ENCODE data around the gene NGDN. TPM values are rescaled to one million over a fixed set of nuclear protein-coding genes. Genes with fewer than 3 reads are reported as not detected.

The NGDN gene
- total RNA-seq, 1 donor from 2014 or later, result 23.2 TPM

GRCh38 chr14:23442721-23443356 lies 26.7 kb upstream of the NGDN start:
- Mint-ChIP-seq H3K27ac (ENCODE audit: unreplicated experiment) (no peak overlapping the region), H3K4me1 (ENCODE audit: low read depth) (no peaks in the 10 kb centered on the region), H3K9me3 (ENCODE audit: low read depth) (no peaks in the 10 kb centered on the region), H3K36me3 (ENCODE audit: low read depth) (no peaks in the 10 kb centered on the region), H3K4me3 (ENCODE audit: unreplicated experiment) (no peak overlapping the region), H3K27me3 (ENCODE audit: low read depth) (peaks cover 28% of the 10 kb centered on the region)
- no peak for TF ChIP-seq CTCF (IDR thresholded peaks at IDR 0.05)
- peak; percentile 55 for DNase-seq (ENCODE audit: low spot score)

- no peak overlapping the region for H3K27ac Mint-ChIP-seq (ENCODE audit: unreplicated experiment)
- H3K9me3 Mint-ChIP-seq (ENCODE audit: low read depth), result no peaks in the 10 kb centered on the region
- no peaks in the 10 kb centered on the region for H3K36me3 Mint-ChIP-seq (ENCODE audit: low read depth)
- H3K4me1 Mint-ChIP-seq (ENCODE audit: low read depth), result no peaks in the 10 kb centered on the region
- DNase-seq (ENCODE audit: low spot score), result no peak
- TF ChIP-seq CTCF (IDR thresholded peaks at IDR 0.05), result no peak
- no peak overlapping the region for H3K4me3 Mint-ChIP-seq (ENCODE audit: unreplicated experiment)
- peaks cover 29% of the 10 kb centered on the region for H3K27me3 Mint-ChIP-seq (ENCODE audit: low read depth)
Measured at GRCh38 chr14:23443411-23443812, 26.1 kb upstream of the NGDN start.

GRCh38 chr14:23443881-23444280 lies 25.6 kb upstream of the NGDN start:
- Mint-ChIP-seq H3K9me3 (ENCODE audit: low read depth) (no peaks in the 10 kb centered on the region), H3K27ac (ENCODE audit: unreplicated experiment) (no peak overlapping the region), H3K4me1 (ENCODE audit: low read depth) (no peaks in the 10 kb centered on the region), H3K27me3 (ENCODE audit: low read depth) (peaks cover 29% of the 10 kb centered on the region), H3K36me3 (ENCODE audit: low read depth) (no peaks in the 10 kb centered on the region), H3K4me3 (ENCODE audit: unreplicated experiment) (no peak overlapping the region)
- no peak for TF ChIP-seq CTCF (IDR thresholded peaks at IDR 0.05)
- DNase-seq (ENCODE audit: low spot score), result no peak

- Mint-ChIP-seq H3K9me3 (ENCODE audit: low read depth) (no peaks in the 10 kb centered on the region), H3K36me3 (ENCODE audit: low read depth) (no peaks in the 10 kb centered on the region), H3K4me1 (ENCODE audit: low read depth) (no peaks in the 10 kb centered on the region), H3K27me3 (ENCODE audit: low read depth) (peaks cover 30% of the 10 kb centered on the region), H3K27ac (ENCODE audit: unreplicated experiment) (no peak overlapping the region), H3K4me3 (ENCODE audit: unreplicated experiment) (no peak overlapping the region)
- no peak for TF ChIP-seq CTCF (IDR thresholded peaks at IDR 0.05)
- no peak for DNase-seq (ENCODE audit: low spot score)
Measured at GRCh38 chr14:23444314-23444713, 25.2 kb upstream of the NGDN start.

- no peaks in the 10 kb centered on the region for H3K9me3 Mint-ChIP-seq (ENCODE audit: low read depth)
- no peak for TF ChIP-seq CTCF (IDR thresholded peaks at IDR 0.05)
- no peak overlapping the region for H3K4me3 Mint-ChIP-seq (ENCODE audit: unreplicated experiment)
- no peaks in the 10 kb centered on the region for H3K4me1 Mint-ChIP-seq (ENCODE audit: low read depth)
- DNase-seq (ENCODE audit: low spot score), result no peak
- no peaks in the 10 kb centered on the region for H3K36me3 Mint-ChIP-seq (ENCODE audit: low read depth)
- H3K27ac Mint-ChIP-seq (ENCODE audit: unreplicated experiment), result no peak overlapping the region
- H3K27me3 Mint-ChIP-seq (ENCODE audit: low read depth), result peaks cover 33% of the 10 kb centered on the region
Measured at GRCh38 chr14:23445773-23446172, 23.7 kb upstream of the NGDN start.
